NCI-H2227 treated with DMSO at 0.1 percent for 48 hours (cell line): ENCODE measurements around the gene CFAP46.

Experiments
- DNase-seq: peaks from one replicate; lab custom pipeline; 2025; lab: John Stamatoyannopoulos, UW

The CFAP46 gene

DNA sequence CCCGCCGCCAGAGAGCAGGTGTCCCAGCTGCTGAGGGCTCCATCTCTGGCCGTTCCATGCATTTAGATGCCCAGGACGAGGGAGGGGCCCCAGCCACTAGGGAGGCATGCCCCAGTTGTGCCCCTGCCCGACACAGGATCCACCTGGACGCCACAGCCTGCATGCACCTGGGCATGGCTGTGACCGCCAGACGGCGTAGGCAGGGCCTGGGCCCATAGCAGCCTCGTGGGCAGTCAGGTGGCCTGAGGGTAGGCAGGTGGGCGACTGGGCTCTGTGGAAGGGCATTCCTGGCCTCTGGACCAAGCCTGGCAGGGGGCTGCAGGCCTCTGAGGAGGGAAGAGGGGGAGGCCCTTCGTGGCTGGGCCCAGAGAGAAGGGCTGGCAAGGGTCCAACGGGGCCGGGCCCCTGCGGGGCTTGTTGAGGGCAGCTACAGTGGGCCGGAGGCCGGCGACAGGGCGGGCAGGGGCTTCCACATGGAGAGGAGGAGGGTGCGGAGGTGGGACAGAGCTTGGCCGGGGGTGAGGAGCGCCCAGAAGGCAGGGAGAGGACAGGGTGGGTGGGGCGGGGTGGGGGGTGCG lies 80.4 kb downstream of the CFAP46 start:
- DNase-seq, result no peak

DNA sequence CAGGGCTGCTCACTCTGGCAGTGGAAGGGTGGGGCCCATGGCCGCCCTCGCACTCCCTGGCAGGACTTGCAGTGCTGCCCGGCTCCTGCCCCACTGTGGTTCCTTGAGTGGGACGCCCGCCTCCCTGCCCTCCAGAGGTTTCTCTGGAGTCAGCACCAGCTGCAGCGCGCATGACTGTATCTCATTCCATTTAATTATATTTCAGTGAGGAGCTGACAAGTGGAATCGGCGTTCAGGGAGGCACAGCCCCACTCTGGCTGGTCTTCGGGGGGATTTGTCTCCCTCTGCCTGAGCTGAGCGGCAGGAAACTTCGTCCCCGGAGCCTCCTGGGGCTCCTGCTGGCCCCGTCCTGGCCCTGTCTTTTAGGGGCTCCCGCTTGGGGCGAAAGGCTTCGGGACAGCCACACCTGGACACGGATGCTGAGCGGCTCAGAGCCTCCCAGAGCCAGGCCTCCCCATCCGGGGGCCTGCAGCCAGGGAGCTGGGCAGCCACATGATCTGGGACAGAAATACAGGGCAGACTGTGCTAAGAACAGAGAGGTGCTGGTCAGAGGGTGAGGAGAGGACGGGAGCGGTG lies 81.2 kb downstream of the CFAP46 start:
- no peak for DNase-seq

DNA sequence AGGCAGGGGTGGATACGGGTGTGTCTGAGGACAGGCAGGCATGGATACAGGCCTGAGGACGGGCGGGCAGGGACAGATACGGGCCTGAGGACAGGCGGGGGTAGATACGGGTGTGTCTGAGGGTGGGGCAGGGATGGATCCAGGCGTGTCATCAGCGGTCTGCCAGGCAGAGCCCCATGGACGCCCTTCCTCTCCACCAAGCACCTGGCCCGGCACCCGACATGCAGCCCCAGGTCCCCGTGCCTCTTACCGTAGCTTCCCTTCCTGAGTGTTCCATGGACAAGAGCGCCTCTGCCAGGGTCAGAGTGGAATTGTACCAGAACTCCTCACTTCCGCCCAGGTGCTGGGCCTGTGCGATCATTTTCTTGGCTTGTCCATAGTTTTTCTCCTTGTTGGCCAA lies 81.8 kb downstream of the CFAP46 start:
- no peak for DNase-seq

DNA sequence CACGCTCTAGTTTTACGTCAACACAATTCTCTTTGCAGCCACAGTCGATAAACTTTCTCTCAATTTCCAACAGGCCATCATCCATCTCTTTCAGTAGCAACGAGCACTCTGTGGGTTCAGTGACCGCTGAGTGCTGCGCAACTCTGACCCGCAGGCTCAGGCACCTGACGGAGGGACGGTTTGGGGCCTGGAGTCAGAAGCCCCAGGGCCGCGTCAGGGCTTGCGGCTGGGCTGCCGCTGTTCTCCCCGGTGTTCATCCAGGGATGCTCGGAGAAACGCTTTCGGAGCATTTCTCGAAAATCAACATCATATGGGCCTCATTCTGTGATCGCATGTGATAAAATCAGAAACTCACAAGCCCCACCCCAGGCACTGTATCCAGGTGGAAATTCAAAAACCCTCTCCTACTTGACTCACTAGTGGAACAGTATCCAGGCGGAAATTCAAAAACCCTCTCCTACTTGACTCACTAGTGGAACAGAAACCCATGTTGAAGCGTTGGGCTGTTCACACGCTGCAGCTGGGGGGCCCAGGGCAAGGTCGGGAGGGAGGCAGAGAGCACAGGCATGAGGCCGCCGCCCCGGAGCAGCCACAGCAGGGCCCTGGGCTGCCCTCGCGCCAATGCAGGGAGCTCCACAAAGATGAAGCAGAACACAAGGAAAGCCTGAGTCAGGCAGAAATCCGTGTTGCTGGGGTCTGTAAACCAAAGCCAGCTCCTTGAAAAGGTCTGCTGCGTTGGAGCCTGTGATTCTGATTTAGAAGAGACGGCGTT lies 83.1 kb downstream of the CFAP46 start:
- no peak for DNase-seq

DNA sequence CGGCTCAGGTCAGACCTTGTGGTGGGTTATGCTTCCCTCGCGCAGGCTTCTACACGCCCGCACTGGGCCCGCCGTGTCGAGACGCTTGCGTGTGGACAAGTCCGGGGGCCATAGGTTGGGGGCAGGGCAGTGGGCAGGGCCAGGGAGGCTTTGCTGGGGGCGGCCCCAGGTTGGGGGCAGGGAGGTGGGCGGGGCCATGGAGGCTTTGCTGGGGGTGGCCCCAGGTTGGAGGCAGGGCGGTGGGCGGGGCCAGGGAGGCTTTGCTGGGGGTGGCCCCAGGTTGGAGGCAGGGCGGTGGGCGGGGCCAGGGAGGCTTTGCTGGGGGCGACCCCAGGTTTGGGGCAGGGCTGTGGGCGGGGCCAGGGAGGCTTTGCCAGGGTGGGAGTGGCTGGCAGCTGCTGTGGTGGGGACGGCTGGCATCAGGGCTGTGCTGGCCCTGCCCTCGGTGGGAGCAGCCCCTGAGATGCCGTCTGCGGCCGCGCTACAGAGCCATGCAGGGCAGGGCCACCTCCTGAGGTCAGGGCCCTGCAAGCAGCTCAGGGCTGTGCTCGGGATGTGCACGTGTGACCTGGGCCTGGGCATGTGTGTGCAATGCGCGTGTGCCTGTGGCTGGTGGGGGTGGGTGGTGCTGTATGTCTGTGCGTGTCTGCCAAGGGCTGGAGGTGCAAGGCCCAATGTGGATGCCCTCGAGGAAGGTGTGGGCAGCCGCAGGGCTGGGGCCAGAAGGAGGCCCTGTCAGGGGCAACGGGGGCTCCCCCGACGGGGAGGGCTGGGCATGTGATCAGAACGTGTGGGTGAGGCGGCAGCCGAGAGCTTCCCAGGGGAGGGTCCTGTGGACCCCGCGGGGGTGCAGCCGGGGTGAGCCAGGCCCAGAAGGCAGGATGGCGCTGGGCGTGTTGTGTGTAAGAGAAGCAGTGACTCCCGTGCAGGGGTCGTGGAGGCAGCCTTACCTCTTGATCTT lies 84.0 kb downstream of the CFAP46 start:
- no peak for DNase-seq

DNA sequence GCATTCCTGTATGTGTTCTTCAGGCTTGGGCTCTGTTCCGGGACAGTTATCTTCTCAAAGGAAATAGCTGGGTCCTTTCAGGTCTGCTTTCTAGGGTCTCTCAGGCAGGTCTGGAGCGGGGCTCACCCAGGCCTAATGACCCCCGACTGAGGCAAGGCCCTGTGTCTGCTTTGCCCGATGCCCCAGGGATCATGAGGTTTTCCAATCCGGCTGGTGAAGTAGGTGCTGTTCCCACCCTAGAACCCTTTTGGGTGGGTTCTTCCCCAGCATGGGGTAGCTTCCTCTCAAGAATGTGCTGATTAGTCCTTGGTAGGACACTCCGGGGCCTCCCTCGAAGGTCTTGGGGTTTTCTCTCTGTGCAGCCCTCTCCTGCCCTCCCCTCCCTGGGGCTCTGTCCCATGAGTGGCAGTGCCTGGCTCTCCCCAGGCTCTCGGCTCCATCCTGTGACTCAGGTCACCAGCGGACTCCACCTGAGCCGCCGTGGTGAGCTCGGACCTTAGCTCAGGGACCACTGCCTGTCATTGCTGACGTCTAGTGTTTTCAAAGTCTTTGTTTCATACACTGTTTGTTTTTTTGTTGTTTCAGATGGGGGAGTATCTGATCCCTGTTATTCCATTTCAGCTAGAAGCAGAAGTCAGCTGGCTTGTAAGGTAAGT lies 85.4 kb downstream of the CFAP46 start:
- no peak for DNase-seq

DNA sequence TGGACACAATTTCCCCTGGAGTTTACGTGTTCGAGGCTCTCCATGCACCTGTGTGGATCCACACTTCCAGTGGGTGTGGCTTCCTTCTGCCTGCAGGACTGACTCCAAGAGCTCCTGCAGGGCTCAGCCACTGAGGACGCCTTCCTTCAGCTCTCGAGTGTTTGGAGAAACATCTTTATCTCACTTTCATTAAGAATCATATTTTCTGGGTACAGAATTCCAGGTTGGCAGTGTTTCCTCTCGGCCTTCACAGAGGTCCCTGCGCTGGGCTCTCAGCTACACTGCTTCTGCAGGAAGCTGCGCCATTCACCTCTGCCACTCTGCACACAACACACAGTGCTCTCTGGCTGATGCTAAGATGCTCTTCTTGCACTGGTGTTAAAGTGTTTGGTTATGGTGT lies 86.5 kb downstream of the CFAP46 start:
- DNase-seq, result no peak

DNA sequence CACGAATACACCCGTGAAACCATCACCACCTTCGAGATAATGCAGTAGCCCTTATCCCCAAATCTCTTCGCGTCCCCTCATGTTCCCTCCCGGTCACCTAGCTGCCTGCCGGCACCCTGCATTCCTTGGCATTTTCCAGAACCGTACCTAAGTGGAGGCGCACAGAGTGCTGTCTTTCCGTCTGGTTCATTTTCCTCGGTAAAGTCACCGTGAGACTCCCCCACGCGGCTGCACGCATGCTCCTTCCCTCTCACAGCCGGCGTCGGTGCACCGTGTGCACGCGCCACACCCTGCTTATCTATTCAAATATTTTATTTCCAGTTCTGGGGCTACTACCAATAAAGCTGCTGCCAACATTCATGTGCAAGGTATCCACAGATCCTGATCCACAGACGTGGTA lies 90.9 kb downstream of the CFAP46 start:
- no peak for DNase-seq

DNA sequence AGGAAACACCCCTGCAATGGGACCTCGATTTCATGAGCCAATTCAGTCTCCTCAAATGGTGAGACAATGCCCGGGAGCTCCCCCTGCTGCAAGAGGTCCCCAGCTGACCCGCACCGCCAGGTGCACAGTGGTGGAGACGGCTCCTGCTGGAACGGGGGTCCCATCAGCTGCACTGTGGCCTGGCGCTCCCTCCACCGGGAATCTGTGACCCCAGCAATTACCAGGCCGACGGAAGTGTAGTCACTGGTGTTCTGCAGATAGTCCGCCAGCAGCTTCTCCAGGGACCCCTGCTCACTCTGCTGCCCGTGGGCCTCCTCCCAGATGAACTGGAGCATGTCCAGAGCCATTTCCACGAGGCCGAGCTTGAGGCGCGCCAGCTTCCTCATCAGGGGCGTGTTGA lies 91.5 kb downstream of the CFAP46 start:
- DNase-seq, result no peak

DNA sequence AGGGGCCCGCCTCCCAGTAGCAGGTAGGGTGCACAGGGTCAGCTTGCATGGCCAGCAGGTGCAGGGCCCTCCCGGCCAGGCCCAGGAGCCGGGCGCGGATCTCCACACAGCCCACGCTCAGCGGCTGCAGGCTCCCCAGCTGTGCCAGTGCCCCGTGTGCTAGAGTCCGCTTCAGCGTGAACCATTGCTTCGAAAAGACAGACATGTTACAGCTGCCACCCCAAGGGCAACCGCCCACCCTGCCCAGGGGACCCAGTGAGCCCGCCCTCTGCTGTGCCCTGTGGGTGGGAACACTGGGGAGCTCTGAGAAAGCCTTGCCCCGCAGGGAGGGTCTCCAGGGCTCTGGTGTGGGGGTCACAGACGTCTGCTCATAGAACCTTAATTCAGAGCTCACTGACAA lies 92.1 kb downstream of the CFAP46 start:
- no peak for DNase-seq

DNA sequence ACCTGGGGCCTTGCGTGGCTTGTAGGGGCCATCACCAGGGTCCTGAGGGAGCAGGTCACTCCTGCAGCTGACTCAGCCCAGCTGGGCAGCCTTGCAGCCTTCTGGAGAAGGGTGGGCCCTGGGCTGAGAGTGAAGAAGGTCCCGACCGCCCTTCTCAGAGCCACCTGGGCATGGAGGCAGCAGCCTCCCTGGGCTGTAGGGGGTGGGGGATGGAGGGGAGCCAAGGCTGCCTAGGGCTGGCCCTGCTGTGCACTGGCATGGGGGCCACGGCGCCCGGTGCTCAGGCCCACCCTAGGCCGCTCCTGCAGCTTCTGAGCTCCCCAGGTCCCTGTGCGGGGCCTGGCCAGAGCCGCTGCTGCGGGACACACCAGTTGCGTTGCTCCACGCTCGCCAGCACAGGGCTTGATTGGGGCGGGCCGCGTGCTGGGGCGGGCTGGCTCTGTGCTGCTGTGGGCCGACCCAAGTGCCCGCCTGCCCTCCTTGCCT lies 92.8 kb downstream of the CFAP46 start:
- DNase-seq, result no peak

DNA sequence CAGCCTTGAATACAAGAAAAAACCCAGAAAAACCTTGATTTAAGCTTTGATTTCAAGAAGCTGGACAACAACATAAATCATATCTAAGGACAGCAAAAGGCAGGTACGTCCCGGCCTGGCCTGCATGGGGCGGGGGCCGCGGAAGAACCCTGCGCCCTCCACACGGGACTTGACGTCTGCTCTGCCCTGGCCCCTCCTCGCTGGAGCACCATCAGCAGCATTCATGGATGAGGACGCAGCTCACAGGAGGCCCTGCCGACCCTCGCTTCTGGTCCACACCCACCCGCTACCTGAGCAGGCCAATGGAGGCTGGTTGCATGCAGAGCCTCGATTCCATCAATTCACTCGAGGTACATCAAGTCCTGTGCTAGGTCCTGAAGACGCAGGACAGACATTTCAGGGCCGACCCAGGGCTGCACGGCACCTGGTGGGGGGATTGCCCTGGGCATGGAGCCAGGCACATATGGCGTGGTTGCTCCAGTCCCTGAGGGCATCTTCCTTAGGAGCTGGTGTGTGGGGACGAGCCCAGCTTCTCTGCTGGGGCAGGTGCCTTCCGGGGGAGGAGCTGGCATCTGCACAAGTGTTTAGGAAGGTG lies 93.3 kb downstream of the CFAP46 start:
- DNase-seq, result no peak

DNA sequence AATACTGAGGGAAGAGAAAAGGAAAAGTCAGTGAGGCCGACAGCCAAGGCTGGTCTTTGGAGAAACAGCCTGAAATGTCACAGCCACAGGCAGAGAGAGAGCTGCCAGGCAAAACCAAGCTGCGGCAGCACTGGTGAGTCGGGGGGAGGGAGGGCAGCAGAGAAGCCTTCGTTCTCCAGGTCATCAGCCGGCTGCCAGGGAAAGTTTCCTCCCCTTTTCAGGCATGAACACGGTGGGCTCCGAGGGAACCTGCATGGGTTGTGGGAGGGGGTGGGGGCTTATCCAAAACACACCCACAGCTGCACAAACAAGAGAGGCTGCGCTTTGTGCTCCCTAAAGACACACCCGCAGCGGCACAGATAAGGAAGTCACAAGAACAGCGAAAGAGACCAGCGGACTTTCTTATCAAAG lies 94.1 kb downstream of the CFAP46 start:
- no peak for DNase-seq

DNA sequence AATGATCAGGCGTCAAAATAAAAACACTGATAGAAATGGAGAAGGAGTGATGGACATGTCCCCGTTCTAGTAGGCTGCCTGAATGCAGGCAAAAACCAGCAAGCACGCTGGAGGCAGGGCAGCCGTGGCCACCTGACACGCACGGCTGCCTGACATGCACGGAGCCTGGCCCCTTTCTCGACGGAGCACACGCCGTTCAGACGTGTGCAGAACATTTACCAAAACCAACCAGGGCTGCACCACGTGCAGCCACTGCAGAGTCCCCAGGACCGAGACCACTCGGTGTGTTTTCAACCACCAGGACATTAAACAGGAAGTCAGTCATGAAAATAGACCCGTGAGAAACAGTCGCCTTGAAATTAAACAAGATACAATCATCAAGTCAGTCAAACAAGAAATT lies 94.5 kb downstream of the CFAP46 start:
- no peak for DNase-seq

DNA sequence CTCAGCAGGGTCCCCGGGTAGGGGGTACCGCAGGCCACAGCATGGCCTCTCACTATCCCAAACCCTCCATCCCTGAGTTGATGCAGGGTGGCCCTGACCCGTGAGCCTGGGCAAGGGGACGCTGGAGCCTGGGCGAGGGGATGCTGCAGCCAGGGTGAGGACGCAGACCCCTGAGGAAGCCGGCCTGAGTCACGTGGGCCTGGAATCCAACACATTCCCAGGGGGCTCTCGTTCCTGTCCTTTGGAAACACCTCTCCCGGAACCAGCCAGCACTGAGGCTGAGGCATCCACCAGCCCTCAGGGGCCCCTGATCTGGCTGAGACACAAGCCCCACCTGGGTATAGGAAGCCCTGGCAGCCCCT lies 95.0 kb downstream of the CFAP46 start:
- no peak for DNase-seq

DNA sequence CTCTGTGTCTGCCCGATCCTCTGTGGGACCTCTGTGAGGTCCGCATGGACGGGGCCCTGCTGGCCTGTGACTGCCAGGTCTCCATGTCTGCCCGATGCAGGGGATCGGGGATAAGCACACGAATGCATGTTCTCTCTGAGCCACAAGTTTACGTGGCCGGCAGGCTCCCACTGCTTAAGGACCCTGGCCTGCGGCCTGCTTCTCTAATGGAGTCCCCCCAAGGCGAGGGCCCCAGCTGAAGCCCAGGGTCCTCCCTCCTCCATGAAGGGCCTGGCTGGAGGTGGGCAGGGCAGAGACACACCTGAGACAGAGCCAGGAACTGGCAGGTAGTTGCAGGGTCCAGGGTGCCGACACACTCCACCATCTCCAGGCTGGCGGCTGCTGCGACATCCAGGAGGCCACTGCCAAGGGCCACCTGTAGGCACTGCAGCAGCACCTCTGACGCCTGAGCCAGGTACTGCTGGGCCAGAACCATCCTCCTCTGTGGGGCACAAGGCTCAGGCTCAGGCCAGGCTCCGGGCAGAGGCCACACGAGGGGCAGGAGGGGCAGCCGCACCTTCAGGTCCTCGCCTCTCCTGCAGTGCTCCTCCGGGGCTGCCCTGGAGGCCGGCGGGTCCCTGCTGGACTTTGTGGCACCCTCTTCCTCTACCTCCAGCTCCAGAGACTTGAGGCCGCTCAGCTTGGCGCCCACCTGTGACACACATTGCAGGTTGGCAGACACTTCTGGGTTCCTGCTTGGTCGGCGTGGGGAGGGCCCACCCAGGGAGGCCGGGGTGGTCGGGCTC lies 95.5 kb downstream of the CFAP46 start:
- no peak for DNase-seq

DNA sequence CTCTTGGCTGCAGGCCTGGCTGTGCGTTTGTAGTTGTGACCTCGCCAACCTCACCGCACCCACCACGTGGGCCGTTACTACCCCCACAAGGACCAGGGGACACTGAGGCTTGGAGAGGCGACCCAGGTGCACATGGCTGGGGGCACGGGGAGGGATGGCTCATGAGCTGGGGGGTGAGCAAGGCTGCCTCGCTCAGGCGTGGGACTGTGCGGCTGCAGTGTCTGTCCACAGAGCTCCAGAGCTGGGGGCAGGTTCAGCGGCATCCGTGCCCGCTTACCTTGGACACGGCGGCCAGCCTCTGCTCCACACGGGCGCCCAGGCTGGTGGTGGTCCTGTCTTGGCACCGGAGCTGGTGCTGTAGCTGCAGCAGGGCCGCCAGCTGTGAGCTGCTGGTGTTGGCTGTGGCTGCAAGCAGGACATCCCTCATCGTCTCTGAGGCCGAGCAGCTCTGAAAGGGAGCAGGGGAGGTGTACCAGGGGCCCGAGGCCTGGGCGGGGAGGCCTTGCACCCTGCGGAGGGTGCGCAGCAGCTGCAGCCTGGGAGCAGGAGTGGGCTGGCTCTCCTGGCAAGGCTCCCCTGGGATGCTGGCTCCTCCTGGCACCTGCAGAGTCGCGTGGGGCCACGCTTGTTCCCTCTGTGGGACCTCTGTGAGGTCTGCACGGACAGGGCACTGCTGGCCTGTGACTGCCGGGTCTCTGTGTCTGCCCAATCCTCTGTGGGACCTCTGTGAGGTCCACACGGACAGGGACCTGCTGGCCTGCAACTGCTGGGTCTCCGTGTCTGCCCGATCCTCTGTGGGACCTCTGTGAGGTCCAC lies 96.4 kb downstream of the CFAP46 start:
- DNase-seq, result no peak

DNA sequence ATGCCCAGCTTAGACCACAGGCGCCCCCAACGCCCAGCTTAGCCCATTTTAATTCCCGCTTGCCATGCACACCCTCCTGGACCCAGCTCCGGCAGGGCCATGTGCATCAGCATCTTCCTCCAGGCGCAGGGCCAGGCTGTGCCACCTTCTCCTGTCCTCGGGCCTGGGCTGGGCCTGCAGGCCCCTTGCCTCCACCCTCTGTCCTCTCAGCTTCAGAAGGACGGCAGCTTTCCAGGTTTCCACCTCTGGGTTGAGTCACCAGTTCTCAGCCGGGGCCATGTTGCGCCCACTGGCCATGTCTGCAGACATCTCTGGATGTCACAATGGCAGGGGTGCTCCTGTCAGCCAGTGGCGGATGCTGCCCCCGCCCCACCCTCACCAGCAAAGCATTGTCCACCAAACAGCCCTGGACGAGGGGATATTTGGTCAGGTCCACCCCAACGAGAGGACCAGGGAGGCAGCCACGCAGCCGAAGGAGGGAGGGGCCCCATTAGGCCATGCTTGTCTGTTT lies 97.3 kb downstream of the CFAP46 start:
- DNase-seq, result no peak

DNA sequence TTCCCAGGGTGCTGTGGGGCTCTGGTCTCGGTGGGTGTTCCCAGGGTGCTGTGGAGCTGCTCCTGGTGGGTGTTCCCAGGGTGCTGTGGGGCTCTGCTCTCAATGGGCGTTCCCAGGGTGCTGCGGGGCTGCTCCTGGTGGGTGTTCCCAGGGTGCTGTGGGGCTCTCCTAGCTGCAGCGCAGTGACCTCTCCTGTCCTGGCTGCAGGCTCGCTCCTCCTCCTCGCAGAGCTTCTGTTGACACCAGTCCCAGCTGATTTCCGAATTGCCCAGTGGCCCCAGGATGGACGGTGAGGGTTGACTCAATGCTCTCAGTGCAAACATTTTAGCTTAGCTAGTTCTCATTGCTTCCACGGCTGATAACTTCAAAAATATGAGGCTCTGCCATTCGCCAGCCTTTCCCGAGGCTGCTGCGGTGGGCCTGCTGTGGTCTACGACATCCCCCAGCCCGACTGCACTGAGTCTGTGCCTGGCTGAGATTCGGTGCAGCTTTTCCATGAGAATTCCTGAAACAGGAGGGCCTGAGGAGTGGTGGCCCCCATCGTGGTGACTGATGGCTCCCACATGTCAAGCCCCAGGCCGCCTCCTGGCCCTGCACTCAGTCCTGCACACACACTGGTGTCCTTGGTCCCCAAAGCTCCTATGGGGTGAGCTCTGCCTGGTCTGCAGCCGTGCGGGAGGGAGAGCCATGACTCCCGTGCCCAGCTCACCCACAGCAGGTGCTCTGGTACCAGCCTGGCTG lies 98.1 kb downstream of the CFAP46 start:
- no peak for DNase-seq
